GM21390 (cell line): ENCODE data around the gene CEP164.
A peak's percentile ranks its signal among the peaks of the same experiment; 100 is the strongest.
"Not testable (repeated sequence)": the region's sequence is repeated elsewhere in the genome, so short reads cannot be mapped to it uniquely, and the experiment has no call there.

Experiments used
- ATAC-seq: cut with Tn5 transposase; IDR thresholded peaks from one replicate; pipeline ENCODE4 v1.9.1; 2021; ENCODE audit not compliant: unreplicated experiment

CEP164 gene

GRCh38 chr11:117303646-117304315 is 23.9 kb upstream of the CEP164 start:
- no peak for ATAC-seq

DNA sequence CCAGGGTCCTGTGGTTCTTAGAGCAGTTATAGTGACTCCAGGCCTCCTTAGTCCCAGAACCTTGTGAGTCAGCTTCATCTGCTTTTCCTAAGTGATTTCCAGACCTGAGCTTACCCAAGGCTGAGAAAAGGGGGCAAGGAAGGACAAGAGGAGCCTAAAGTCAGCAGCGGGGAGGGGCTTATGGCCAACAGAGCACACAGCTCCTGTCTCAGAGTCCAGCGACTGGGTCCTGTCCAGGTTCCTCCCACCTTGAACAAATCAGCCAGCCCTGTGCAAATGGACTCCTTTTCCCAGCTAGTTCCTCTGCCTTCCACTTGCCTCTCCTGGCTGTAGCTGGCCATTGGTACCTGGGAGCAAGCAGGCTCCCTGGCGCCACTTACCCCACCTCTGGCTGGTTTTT is 22.5 kb upstream of the CEP164 start:
- no peak for ATAC-seq

DNA sequence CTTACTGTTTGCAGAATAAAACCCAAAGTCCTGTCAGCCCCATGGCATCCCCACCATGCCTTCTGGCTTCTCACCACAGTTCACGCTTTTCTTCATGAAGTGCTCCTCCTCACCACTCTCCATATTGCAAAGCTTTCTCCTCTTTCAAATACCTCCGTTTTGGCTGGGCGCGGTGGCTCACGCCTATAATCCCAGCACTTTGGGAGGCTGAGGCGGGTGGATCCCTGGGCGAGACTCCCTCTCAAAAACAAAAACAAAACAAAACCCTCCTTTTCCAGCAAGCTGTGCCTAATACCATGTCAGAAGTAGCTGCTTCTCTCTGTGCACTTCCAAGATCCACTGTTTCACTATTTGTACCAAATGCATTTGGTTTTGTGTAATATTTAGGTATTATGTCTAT is 18.3 kb upstream of the CEP164 start:
- ATAC-seq: no peak

DNA sequence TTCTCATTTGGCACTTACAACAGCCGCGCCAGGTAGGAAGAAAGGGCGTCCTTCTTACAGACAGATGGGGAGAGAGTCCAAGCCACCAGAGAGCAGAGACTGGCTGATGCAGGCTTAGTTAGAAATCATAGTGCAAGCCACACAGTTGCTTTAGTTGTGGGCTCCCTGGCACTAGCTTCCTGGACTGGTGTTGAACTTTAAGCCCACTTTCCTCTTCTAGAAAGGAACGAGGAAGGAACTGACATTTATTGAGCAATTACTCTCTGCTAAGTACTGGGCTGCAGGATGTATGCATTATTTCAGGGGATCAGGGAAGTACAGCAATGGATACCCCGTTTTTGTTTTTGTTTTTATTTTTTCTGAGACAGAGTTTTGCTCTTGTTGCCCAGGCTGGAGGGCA is 14.6 kb upstream of the CEP164 start:
- no peak for ATAC-seq

DNA sequence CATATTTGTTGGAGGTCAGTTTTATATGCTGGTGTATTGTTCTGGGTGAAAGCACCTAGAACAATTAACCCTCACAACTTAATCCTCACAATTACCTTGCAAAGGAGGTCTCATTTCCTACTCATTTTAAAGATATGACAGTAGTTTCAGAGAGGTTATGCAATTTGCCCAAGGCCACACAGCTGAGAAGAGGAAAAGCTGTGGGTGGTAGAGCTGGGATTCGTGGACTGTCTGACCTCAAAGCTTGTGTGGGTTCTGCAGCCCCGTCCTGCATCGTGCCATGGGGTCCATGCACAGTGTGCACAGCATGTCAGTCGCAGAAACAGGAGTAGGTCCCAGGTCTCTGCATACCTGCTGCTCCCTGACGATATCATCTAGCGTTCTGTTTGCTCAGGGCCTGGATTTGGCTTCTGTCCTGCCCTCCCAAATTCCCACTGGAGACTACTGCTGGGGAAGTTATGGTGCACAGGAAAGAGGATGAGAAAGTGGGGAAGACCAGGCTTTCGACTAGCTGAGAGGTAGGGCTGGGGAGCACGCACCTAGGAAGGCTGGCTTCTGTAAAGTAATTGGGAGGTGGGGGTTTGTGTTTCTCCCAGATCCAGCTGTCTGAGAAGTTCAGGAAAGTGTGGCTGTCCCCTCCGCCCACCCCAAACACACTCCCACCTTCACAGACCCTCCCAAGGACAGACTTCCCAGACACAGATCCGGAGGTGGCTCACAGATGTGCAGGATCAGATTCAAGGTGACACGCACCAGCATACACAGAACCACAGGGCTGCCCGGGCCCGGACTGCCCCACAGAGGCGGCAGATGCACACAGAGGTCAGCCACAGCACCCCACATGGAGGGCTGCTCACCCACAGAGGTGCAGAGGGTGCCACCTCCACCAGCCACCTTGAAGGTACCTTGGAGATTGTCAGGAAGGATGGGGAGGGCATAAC is 13.6 kb upstream of the CEP164 start:
- no peak for ATAC-seq

DNA sequence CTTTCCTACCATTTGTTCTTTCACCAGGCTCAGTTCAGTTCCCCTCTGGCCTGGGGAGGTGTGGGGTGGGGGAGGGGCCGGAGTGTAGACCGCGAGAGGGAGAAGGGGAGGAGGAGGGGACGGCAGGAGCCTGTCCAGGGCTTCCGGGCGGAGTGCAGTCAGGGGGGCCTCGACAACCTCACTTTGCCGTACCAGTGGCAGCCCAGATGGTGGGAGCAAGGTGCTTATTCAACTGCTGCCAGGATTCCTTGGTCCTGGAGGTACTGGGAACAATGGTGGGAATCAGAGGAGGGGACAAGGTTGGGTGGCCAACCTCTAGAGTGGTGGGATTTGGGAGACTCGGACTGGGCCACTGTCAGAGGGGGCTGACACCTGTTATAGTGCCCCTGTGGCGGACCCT is 12.8 kb upstream of the CEP164 start:
- ATAC-seq: no peak

DNA sequence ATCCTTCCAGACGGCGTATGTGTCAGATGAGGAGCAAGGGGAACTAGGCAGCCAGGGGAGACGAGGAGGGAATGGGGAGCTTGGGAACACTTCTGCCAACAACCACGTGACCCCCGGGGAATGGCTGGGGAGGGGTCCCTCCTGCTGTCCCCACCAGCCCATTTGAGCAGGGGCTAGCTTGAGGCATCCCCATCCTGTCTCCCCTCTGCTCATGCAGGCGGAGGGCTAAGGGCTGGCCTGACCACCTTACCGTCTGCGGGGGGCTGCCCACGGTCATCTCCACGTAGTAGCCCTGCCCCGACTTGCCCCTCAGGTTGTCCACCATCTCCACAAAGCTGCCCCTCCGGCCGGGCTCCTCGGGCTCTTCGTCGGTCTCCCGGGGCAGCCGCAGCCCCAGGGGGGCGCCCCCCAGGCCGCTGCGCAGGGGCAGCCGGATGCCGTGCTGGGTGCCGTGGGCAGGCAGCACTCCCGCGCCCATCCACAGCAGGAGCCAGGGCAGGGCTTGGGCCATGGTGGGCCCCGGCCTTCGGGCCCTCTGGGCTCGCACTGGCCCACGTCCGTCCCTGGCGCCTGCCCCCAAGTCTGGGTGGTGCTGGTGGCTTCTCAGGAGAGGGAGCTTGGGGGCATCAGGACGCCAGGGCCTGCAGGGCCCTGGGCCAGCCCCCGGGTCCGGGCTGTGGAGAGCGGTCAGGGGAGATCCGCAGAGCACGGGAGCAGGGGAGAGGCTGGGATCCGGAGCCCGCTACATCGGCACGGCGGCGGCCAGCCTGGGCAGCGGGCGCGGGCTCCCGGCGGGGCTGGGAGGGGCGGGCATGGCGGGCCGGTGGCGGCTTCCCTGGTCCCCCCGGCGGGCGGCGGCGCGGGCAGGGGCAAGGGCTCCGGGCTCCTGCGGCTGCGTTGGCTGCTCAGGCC is 12.1 kb upstream of the CEP164 start:
- ATAC-seq: no peak

GRCh38 chr11:117316197-117316961 is 11.3 kb upstream of the CEP164 start, which contains the start of gene BACE1:
BACE1 (minus strand) TSS chr11:117316256; CDS start chr11:117315795, 461 bp downstream.
- ATAC-seq: no peak

DNA sequence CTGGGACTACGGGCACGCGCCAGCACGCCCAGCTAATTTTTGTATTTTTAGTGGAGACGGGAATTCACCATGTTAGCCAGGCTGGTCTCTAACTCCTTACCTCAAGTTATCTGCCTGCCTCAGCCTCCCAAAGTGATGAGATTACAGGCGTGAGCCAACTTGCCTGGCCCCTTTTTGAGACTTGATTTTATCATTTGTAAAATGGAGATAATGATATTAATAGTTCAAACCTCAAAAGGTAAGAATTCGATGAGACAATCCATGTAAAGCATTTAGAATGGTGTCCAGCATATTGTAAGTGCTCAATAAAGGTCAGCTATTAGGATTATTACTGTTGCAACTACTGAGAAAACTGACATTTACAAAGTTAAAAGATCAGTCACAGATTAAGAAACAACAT is 8.9 kb upstream of the CEP164 start:
- no peak for ATAC-seq

DNA sequence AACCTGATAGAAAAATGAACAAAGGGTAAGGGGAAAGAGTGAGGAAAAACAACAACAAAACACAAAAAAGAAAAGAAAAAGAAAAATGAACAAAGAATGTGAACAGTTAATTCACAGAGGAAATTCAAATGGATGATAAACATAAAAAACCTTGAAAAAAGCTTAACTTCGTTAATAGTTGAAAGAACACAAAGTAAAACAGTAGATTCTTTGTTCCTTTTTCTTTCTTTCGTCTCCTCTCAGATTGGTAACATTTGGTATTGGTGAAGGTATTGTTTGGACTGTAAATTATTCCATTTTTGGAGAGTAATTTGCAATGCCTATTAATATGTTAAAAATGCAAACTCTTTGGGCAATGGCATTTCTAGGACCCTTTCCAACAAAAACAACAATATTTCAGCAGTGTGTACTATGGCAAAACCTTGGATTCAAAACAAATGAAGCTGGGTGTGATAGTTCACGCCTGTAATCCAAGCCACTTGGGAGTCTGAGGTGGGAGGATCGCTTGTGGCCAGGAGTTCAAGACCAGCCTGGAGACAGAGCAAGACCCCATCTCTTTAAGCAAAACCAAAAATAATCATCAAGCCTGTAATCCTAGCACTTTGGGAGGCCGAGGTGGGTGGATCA is 8.3 kb upstream of the CEP164 start:
- ATAC-seq: no peak

GRCh38 chr11:117327255-117327566 is 443 bp upstream of the CEP164 start:
- ATAC-seq: not testable (repeated sequence)

GRCh38 chr11:117328375-117329010 is 839 bp downstream of the CEP164 start:
- peak; percentile 9 for ATAC-seq

- ATAC-seq: no peak
These were observed 5.2 kb downstream of the CEP164 start for GRCh38 chr11:117332843-117333242.

GRCh38 chr11:117333917-117334316 is 6.3 kb downstream of the CEP164 start:
- ATAC-seq: no peak

GRCh38 chr11:117334896-117335295 is 7.2 kb downstream of the CEP164 start:
- ATAC-seq: no peak

GRCh38 chr11:117335399-117335798 is 7.7 kb downstream of the CEP164 start:
- ATAC-seq: no peak

GRCh38 chr11:117337076-117337475 is 9.4 kb downstream of the CEP164 start:
- no peak for ATAC-seq

DNA sequence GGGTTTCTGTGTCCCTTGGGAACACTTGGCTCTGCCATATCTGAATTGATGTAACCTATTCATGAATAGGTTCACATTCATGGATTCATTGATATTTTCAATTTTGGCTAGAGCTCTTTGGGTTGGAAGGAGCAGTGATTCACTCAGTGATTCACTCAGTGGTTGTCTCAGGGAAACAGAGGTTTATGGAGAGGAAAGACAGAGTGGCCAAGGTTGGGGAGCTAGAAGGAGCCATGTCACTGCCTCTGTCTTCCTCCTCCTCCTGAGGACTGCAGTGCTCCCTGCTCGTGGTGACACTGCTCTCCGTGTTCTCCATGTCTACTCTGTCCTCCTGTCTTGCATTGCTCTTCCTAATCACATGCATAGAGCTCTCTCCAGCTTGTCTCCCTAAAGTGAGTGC is 17.4 kb downstream of the CEP164 start:
- ATAC-seq: no peak

GRCh38 chr11:117354550-117354949 is 26.9 kb downstream of the CEP164 start:
- no peak for ATAC-seq
